HL-60 (cell line): ENCODE results near the gene ANKRD33.

Source experiments
- DNase-seq, 2 experiments: peaks; one replicate each; pipeline ENCODE4 v3.0.0-alpha.2; 2010 to 2020; ENCODE audit warnings: low read depth in 1 of 2, low spot score in 1 of 2
- H3K27ac ChIP-seq: fragments of 250-450 bp; sonication (Bioruptor Pico); replicated peaks from 2 replicates; pipeline ENCODE4 v1.5.1; 2020; ENCODE audit warnings: mild to moderate bottlenecking, moderate library complexity
- H3K27me3 ChIP-seq: fragments of 250-450 bp; sonication (Bioruptor Pico); 2 replicates; pipeline ENCODE4 v1.5.1; 2021; ENCODE audit warnings: mild to moderate bottlenecking, moderate library complexity; ENCODE audit not compliant: insufficient read depth, poor library complexity, severe bottlenecking
- H3K4me3 ChIP-seq: replicated peaks from 2 replicates; pipeline ENCODE4 v1.5.1; 2011; ENCODE audit warnings: mild to moderate bottlenecking, control low read depth, low read length; ENCODE audit not compliant: insufficient read depth
- CTCF ChIP-seq: IDR thresholded peaks from one replicate; pipeline ENCODE4 v1.5.1; 2011; ENCODE audit warnings: low read length, control low read depth, inconsistent platforms; ENCODE audit not compliant: insufficient read depth
- GABPA ChIP-seq: IDR thresholded peaks from 2 replicates; pipeline ENCODE4 v1.6.1; 2012; ENCODE audit warnings: low read depth
- POLR2AphosphoS5 ChIP-seq: IDR thresholded peaks from 2 replicates; pipeline ENCODE4 v1.6.1; 2012; ENCODE audit warnings: low read depth
- REST ChIP-seq: IDR thresholded peaks from 2 replicates; pipeline ENCODE4 v1.6.1; 2012; ENCODE audit warnings: low read depth; ENCODE audit not compliant: insufficient replicate concordance
- SPI1 ChIP-seq: IDR thresholded peaks from 2 replicates; pipeline ENCODE4 v1.6.1; 2012; ENCODE audit warnings: low read depth, mild to moderate bottlenecking, borderline replicate concordance

ANKRD33 gene

GRCh38 chr12:51846271-51846691 is 41.6 kb upstream of the ANKRD33 start:
- no peak overlapping the region for H3K4me3 ChIP-seq
- TF ChIP-seq CTCF, result no peak
- TF ChIP-seq REST, result no peak
- no peak for TF ChIP-seq GABPA
- TF ChIP-seq POLR2AphosphoS5, result no peak
- TF ChIP-seq SPI1, result no peak
- no peak for DNase-seq
- H3K27ac ChIP-seq, result no peak overlapping the region
- H3K27me3 ChIP-seq, result peaks cover 36% of the 10 kb centered on the region

DNA sequence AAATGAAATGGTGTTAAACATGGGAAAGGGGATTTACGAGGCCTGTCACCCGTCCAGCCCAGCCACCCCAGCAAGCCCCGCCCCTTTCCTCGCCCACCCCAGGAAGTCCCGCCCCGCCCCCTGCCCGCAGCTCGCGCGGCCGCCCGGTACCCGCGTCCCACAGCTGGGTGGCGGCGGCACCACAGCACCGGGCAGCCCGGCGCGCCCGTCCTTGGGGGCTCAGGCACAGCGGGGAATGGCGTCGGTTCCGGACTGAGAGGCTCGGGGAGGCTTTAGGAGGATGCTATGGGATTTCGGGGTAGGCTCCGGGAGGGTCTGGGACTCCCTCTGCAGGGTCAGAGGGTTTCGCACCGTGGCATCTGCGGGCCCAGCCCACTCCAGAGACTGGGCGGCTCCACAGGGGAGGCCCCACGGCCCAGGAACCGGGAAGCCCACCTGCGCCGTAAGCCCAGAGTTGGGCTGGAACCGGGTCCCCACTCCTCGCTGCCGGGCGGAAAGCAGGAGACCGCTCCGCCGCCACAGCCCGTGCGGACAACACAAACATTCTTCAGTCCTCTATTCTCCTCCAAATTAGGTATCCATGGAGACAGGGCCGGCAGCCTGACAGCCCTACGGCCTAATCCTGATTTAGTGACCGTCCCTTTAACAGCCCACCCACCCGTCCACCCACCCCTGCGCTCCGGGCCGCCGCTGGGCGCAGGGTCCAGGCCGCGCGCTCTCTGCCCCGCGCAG is 40.8 kb upstream of the ANKRD33 start:
- H3K4me3 ChIP-seq, result no peak overlapping the region
- DNase-seq, result no peak

More for the DNA sequence above, 40.8 kb upstream of the ANKRD33 start:
- Histone ChIP-seq H3K27ac (no peak overlapping the region), H3K27me3 (peaks cover 38% of the 10 kb centered on the region)
- no peak for TF ChIP-seq POLR2AphosphoS5
- no peak for TF ChIP-seq GABPA
- TF ChIP-seq SPI1, result no peak
- no peak for TF ChIP-seq REST
- no peak for TF ChIP-seq CTCF
